Stimulated activated CD8-positive, alpha-beta memory T cell treated with anti-CD3 and anti-CD28 coated beads, Interleukin-15, amount 100 ng/mL, for 4 hours (primary cell): ENCODE results near the gene SPATA13.

Source experiments
- DNase-seq, 2 donors: peaks; one replicate each; pipeline ENCODE4 v3.0.0-alpha.2; 2020; ENCODE audit warnings: low read depth in 2 of 2

The SPATA13 gene

GRCh38 chr13:24222756-24223155 lies 62.2 kb downstream of the SPATA13 start:
- DNase-seq = no peak

GRCh38 chr13:24223341-24224231 lies 63.1 kb downstream of the SPATA13 start:
- DNase-seq = no peak

GRCh38 chr13:24224232-24224680 lies 63.7 kb downstream of the SPATA13 start:
- DNase-seq = no peak

- no peak for DNase-seq
These were observed 64.5 kb downstream of the SPATA13 start for GRCh38 chr13:24225062-24225461.

- DNase-seq = no peak
These were observed 65.4 kb downstream of the SPATA13 start for GRCh38 chr13:24225930-24226329.

- no peak for DNase-seq
These were observed 66.2 kb downstream of the SPATA13 start for GRCh38 chr13:24226762-24227161.

GRCh38 chr13:24228852-24229458 lies 68.4 kb downstream of the SPATA13 start:
- DNase-seq = no peak

GRCh38 chr13:24230428-24231072 lies 70.0 kb downstream of the SPATA13 start:
- DNase-seq = no peak

GRCh38 chr13:24231377-24231776 lies 70.9 kb downstream of the SPATA13 start:
- no peak for DNase-seq

GRCh38 chr13:24232037-24232436 lies 71.5 kb downstream of the SPATA13 start:
- no peak for DNase-seq

GRCh38 chr13:24232474-24232873 lies 72.0 kb downstream of the SPATA13 start:
- no peak for DNase-seq

- DNase-seq = no peak
These were observed 72.9 kb downstream of the SPATA13 start for GRCh38 chr13:24233351-24233901.

- no peak for DNase-seq
These were observed 73.8 kb downstream of the SPATA13 start for GRCh38 chr13:24234200-24234915.

- no peak for DNase-seq
These were observed 76.8 kb downstream of the SPATA13 start for GRCh38 chr13:24237356-24237755.

- no peak for DNase-seq
These were observed 80.8 kb downstream of the SPATA13 start for GRCh38 chr13:24241336-24241735.

GRCh38 chr13:24242100-24242499 lies 81.6 kb downstream of the SPATA13 start:
- no peak for DNase-seq

- DNase-seq = no peak
These were observed 82.8 kb downstream of the SPATA13 start for GRCh38 chr13:24243302-24243701.

- DNase-seq = no peak
These were observed 84.3 kb downstream of the SPATA13 start for GRCh38 chr13:24244802-24245201.

GRCh38 chr13:24247016-24247415 lies 86.5 kb downstream of the SPATA13 start:
- no peak for DNase-seq

GRCh38 chr13:24249624-24250023 lies 89.1 kb downstream of the SPATA13 start:
- no peak for DNase-seq

GRCh38 chr13:24250376-24251057 lies 90.0 kb downstream of the SPATA13 start:
- DNase-seq = no peak
